Small intestine (tissue), 7 donors: ENCODE measurements around the gene ANKRD40. TPM values are rescaled to one million over a fixed set of nuclear protein-coding genes. Genes with fewer than 3 reads are reported as not detected.
"Not testable (repeated sequence)": the region's sequence is repeated elsewhere in the genome, so short reads cannot be mapped to it uniquely, and the experiment has no call there.

Experiments
- DNase-seq, 2 donors: peaks; one replicate each; pipeline versions ENCODE4 v3.0.0 to v3.0.0-alpha.2; 2013
- FAIRE-seq: peaks from 2 replicates; lab custom pipeline; 2012; peaks lifted over from hg19 to GRCh38; lab: Jason Lieb, UNC
- H3K27ac ChIP-seq, 3 donors: one replicate each; pipeline ENCODE4 v1.5.1; 2013; ENCODE audit warnings: low read length in 2 of 3, mild to moderate bottlenecking in 2 of 3, control low read depth in 1 of 3, inconsistent platforms in 1 of 3, low read depth in 1 of 3, moderate library complexity in 1 of 3
- H3K27me3 ChIP-seq, 3 donors: one replicate each; pipeline ENCODE4 v1.6.1; 2013; ENCODE audit warnings: low read length in 3 of 3, inconsistent platforms in 1 of 3; ENCODE audit not compliant: control insufficient read depth in 3 of 3, insufficient read depth in 3 of 3
- H3K36me3 ChIP-seq, 3 donors: one replicate each; pipeline ENCODE4 v1.6.1; 2013; ENCODE audit warnings: low read length in 3 of 3, inconsistent platforms in 1 of 3, low read depth in 1 of 3, mild to moderate bottlenecking in 1 of 3, moderate library complexity in 1 of 3; ENCODE audit not compliant: control insufficient read depth in 3 of 3, insufficient read depth in 2 of 3
- H3K4me1 ChIP-seq, 3 donors: one replicate each; pipeline ENCODE4 v1.6.1; 2013; ENCODE audit warnings: low read length in 2 of 3, inconsistent platforms in 1 of 3, low read depth in 1 of 3, mild to moderate bottlenecking in 1 of 3, moderate library complexity in 1 of 3; ENCODE audit not compliant: control insufficient read depth in 3 of 3, insufficient read depth in 2 of 3
- H3K4me3 ChIP-seq, 3 donors: one replicate each; pipeline ENCODE4 v1.5.1; 2013; ENCODE audit warnings: low read length in 3 of 3, control low read depth in 1 of 3, inconsistent platforms in 1 of 3, low read depth in 1 of 3, mild to moderate bottlenecking in 1 of 3, moderate library complexity in 1 of 3
- H3K9me3 ChIP-seq, 2 donors: one replicate each; pipeline ENCODE4 v1.6.1; 2013; ENCODE audit warnings: low read depth in 1 of 2, low read length in 1 of 2; ENCODE audit not compliant: control insufficient read depth in 2 of 2, insufficient read depth in 1 of 2
- WGBS, 3 donors: extraction: QIAGEN DNeasy Blood & Tissue Kit; methylation state at CpG; one replicate each; pipeline ENCODE4 v1.1.7; 2013; 5-methylcytosine and 5-hydroxymethylcytosine counted together
- polyA plus RNA-seq, 4 donors: library from polyadenylated mRNA; stranded (reverse) in 3 of 4; unstranded in 1 of 4; fragments of 200-250 nt in 3 of 4; fragments of 120-200 nt in 1 of 4; gene quantifications; one replicate each; pipeline versions ENCODE4 v1.2.1 to v1.2.3, GENCODE V29; 2013
- donor health status: healthy with polysubstance abuse.
- donor health status: control.
- donor health status: control.
- donor health status: Bipolar disorder and iron deficiency.
- donor health status: healthy.

The ANKRD40 gene
- polyA plus RNA-seq, 4 donors, result 5.7 to 23.8 (median 9.6) TPM

GRCh38 chr17:50682441-50682840 lies 25.3 kb downstream of the ANKRD40 start:
- no peaks in the 10 kb centered on the region for H3K27me3 ChIP-seq
- no peak overlapping the region for H3K4me3 ChIP-seq
- peaks cover 0 to 47% (median 4%) of the 10 kb centered on the region in 3 donors for H3K4me1 ChIP-seq
- no peaks in the 10 kb centered on the region for H3K9me3 ChIP-seq
- WGBS, 3 donors, result 43 to 68% (median 51%) methylated on average over 3 of the region's 3 CpGs
- H3K27ac ChIP-seq, result no peak overlapping the region
- peaks cover 0 to 44% (median 6%) of the 10 kb centered on the region in 3 donors for H3K36me3 ChIP-seq
- DNase-seq, result no peak
- no peak for FAIRE-seq

DNA sequence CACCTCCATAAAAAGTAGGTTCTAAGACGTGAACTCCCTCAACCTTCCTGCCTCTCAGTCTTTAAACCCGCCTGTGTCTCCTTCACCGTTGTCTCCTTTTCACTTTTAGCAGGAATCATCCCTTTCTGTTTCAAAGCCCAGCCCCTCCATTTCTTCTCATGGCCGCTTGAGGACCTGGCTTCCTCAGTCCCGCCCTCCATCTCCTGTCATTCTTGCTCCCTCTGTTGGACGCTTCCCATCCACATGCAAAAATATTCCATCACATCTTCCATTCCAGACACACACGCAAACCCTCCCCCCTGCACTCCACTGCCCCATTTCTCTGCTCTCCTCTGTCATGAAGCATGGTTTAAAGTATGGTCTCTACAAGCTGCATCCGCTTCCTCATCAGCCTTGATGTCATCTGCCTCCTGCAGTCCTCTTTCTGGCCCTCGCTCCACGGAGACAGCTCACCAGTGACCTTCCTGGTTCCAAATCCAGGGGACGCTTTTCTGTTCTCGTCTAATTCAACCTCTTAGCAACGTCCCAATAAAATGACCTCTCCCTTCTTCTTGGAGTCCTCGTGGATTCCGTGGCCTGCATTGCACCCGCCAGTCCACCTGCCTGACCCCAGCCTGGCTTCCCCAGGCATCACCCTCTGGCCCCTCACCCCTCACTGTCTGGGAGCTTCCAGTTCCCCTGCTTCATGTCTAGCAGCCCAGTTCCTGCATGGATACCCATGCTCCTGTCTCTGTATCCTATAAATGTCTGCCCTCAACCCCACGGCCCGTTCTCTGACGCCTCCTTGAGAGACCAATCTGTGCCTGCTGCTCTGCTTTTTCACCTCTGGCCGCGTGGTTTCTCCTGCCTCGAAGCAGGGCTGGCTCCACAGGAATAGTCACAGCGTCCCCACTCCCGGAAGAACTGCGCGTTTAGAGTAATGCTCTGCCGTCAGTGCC lies 26.2 kb downstream of the ANKRD40 start:
- H3K27me3 ChIP-seq, result no peaks in the 10 kb centered on the region
- no peaks in the 10 kb centered on the region for H3K9me3 ChIP-seq
- no peak overlapping the region for H3K4me3 ChIP-seq
- FAIRE-seq (no peak), DNase-seq (peak; percentile 72 to 81)
- peaks cover 0 to 37% (median 0%) of the 10 kb centered on the region in 3 donors for H3K4me1 ChIP-seq
- peaks cover 0 to 50% (median 9%) of the 10 kb centered on the region in 3 donors for H3K36me3 ChIP-seq
- peak overlapping the region in 2 of 3 donors; percentile 0 to 30 for H3K27ac ChIP-seq
- 53 to 63% (median 56%) methylated on average over 27 of the region's 27 CpGs for WGBS, 3 donors

- peak overlapping the region in 2 of 3 donors; percentile 0 to 30 for H3K27ac ChIP-seq
- FAIRE-seq, result not testable (repeated sequence)
Observed at GRCh38 chr17:50680543-50681262, 27.0 kb downstream of the ANKRD40 start.

DNA sequence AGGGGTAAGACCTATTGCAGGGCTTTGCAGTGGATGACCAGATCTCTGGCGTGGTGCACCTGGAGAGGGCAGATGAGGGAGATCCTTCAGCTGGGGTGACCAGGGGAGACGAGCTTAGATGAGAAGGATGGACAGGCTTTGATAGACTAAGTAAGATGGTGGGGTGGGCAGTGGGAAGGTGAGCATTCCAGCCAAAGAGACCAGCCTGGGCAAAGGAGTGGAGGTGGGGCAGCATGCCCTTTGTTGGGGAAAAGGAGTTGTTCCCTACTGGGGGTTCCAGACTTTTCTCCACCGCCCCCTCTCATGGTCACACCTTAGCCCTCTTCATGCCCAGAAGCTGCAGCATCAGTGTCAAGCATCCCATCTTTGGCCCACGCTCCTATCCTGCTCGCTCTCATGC lies 27.6 kb downstream of the ANKRD40 start:
- 92 to 95% (median 92%) methylated on average over 5 of the region's 5 CpGs for WGBS, 3 donors
- DNase-seq (no peak), FAIRE-seq (no peak)
- Histone ChIP-seq H3K36me3 (peaks cover 0 to 60% (median 9%) of the 10 kb centered on the region in 3 donors), H3K4me1 (peaks cover 0 to 24% (median 0%) of the 10 kb centered on the region in 3 donors), H3K27me3 (no peaks in the 10 kb centered on the region), H3K4me3 (no peak overlapping the region), H3K9me3 (no peaks in the 10 kb centered on the region), H3K27ac (no peak overlapping the region)

More at GRCh38 chr17:50680543-50681262, 27.0 kb downstream of the ANKRD40 start:
- Histone ChIP-seq H3K4me1 (peaks cover 0 to 29% (median 0%) of the 10 kb centered on the region in 3 donors), H3K36me3 (peaks cover 0 to 54% (median 9%) of the 10 kb centered on the region in 3 donors)
- H3K27me3 ChIP-seq, DNase-seq, H3K4me3 ChIP-seq, H3K9me3 ChIP-seq: not testable (repeated sequence)
- 60 to 65% (median 64%) methylated on average over 12 of the region's 12 CpGs for WGBS, 3 donors

GRCh38 chr17:50679008-50679544 lies 28.6 kb downstream of the ANKRD40 start:
- DNase-seq (no peak), FAIRE-seq (no peak)
- no peaks in the 10 kb centered on the region for H3K27me3 ChIP-seq
- no peaks in the 10 kb centered on the region for H3K9me3 ChIP-seq
- WGBS, 3 donors, result 91 to 92% (median 91%) methylated on average over 11 of the region's 11 CpGs
- H3K27ac ChIP-seq, result no peak overlapping the region
- H3K4me1 ChIP-seq, result peaks cover 0 to 14% (median 0%) of the 10 kb centered on the region in 3 donors
- H3K4me3 ChIP-seq, result no peak overlapping the region
- H3K36me3 ChIP-seq, result peaks cover 0 to 60% (median 9%) of the 10 kb centered on the region in 3 donors

- no peaks in the 10 kb centered on the region for H3K9me3 ChIP-seq
- H3K36me3 ChIP-seq, result peaks cover 0 to 58% (median 9%) of the 10 kb centered on the region in 3 donors
- peaks cover 0 to 9% (median 0%) of the 10 kb centered on the region in 3 donors for H3K4me1 ChIP-seq
- DNase-seq (no peak), FAIRE-seq (no peak)
- WGBS, 3 donors, result 90 to 93% (median 92%) methylated on average over 12 of the region's 12 CpGs
- H3K27me3 ChIP-seq, result no peaks in the 10 kb centered on the region
- no peak overlapping the region for H3K27ac ChIP-seq
- H3K4me3 ChIP-seq, result no peak overlapping the region
Observed at GRCh38 chr17:50677851-50678375, 29.8 kb downstream of the ANKRD40 start.

GRCh38 chr17:50676065-50676975 lies 31.4 kb downstream of the ANKRD40 start:
- WGBS, 3 donors, result 78 to 87% (median 81%) methylated on average over 24 of the region's 24 CpGs
- H3K4me3 ChIP-seq, result no peak overlapping the region
- no peaks in the 10 kb centered on the region for H3K27me3 ChIP-seq
- no peaks in the 10 kb centered on the region for H3K9me3 ChIP-seq
- peaks cover 0 to 71% (median 9%) of the 10 kb centered on the region in 3 donors for H3K36me3 ChIP-seq
- DNase-seq (no peak), FAIRE-seq (no peak)
- H3K4me1 ChIP-seq, result peaks cover 0 to 10% (median 0%) of the 10 kb centered on the region in 3 donors
- H3K27ac ChIP-seq, result no peak overlapping the region
